Activated CD8-positive, alpha-beta memory T cell treated with anti-CD3 and anti-CD28 coated beads for 36 hours (primary cell): ENCODE data around the gene KCNQ5. TPM values are rescaled to one million over a fixed set of nuclear protein-coding genes. Genes with fewer than 3 reads are reported as not detected.
"Not testable (repeated sequence)": the region's sequence is repeated elsewhere in the genome, so short reads cannot be mapped to it uniquely, and the experiment has no call there.

Experiments used
- CTCF ChIA-PET: fragments of 350-600 bp; sonication (Branson Sonifier 250); formaldehyde crosslinking; loops from one replicate; lab custom pipeline; 2021; ENCODE audit warnings: antibody characterized with exemption; lab: Charles Lee
- POLR2A ChIA-PET: fragments of 350-600 bp; sonication (Branson Sonifier 250); formaldehyde crosslinking; loops from one replicate; lab custom pipeline; 2021; ENCODE audit warnings: antibody characterized with exemption; lab: Charles Lee
- total RNA-seq, 2 experiments: library from RNA; stranded (reverse); gene quantifications; one replicate each; pipeline ENCODE4 v1.2.3, GENCODE V29; 2021

The KCNQ5 gene
- total RNA-seq, 2 experiments from 2014 or later, result 12.3 TPM

DNA sequence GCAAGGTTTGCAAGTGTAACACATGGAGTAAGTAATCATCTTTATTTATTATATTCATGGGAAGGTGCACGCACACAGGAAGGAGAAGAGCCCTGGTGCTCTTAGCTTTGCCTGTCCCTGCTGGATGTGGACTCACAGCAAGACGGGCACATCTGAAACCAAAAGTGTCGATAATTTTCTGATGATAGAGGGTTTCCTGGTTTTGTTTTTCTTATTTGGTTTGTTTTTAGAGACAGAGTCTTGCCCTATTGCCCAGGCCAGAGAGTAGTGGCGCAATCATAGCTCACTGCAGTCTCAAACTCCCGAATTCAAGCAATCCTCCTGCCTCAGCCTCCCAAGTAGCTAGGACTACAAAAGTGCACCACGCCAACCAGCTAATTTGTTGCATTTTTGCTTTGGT lies 611.2 kb downstream of the KCNQ5 start:
- ChIA-PET POLR2A (no interaction called here), CTCF (no interaction called here)

DNA sequence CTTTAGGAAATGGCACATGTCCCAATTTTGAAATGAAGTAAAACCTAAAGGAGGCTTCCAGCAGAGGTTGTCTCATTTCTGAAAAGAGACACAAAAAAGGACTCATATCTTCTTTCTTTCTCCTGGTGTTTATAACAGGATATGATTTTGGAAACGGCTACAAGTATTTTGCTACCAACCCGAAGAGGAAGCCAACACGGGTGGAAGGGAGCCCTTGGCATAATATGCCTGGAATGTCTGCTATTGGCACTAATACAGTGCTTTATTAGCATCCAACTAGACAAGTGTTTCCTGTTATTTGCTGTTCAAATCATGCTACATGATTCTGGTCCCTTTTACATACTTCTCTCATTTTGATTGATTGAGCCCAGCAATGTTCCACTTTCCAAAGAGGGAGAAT lies 612.1 kb downstream of the KCNQ5 start:
- CTCF ChIA-PET, POLR2A ChIA-PET: not testable (repeated sequence)

DNA sequence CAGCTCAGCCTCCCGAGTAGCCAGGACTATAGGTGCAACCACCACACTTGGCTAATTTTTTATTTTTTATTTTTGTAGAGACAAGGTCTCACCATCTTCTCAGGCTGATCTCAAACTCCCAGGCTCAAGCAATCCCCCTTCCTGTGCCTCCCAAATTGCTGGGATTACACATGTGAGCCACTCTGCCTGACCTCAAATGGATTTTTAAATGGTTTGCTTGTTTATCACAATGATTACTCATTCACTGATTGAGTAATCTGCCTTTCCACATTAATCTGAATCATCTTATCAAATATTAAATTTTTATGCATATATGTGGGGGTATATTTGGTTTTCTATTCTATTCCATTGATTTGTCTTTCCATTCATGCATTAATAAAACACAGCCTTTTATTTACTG lies 612.9 kb downstream of the KCNQ5 start:
- ChIA-PET CTCF (no interaction called here), POLR2A (no interaction called here)

DNA sequence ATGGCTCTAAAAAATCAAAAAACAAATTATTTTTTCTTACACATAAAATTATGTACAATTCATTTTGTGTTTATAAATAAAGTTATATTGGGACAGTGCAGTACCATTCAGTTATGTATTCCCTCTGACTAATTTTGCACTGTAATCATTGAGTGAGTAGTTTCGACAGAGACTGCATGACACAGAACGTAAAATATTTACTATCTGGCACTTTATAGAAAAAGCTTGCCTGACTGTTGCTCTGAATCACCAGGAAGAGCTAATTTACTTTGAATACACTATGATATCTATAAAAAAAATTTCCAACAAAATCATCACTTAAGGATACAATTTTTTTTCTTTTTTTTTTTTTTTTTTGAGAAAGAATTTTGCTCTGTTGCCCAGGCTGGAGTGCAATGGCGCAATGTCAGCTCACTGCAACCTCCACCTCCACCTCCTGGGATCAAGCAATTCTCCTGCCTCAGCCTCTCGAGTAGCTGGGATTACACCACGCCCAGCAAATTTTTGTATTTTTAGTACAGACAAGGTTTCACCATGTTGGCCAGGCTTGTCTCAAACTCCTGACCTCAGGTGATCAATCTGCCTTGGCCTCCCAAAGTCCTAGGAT lies 614.4 kb downstream of the KCNQ5 start:
- CTCF ChIA-PET, result interaction anchor here (0.7 to 1.1 kb wide), 3 partner anchors 50 to 823 kb away, joined by 3 to 5 read pairs (median 3); no protein-coding TSS in a partner anchor
- POLR2A ChIA-PET, result no interaction called here

DNA sequence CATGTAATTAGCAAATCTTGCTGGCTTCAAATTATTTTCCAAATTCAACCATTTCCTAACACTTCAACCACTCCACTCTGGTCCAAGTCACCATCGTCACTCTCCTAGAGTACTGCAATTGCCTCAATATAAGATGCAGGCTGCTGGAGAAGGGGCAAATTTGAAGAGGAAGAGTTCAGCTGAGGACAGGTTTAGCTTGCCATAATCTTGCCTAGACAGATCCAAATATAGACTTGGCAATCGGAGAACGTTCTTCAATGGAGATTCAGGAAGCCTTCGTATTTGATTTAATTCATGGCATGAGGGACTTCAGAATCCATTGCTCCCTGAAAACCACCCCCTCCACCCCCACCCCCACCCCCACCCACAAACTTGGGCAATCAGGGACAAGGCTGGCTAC lies 618.9 kb downstream of the KCNQ5 start:
- CTCF ChIA-PET, result no interaction called here

DNA sequence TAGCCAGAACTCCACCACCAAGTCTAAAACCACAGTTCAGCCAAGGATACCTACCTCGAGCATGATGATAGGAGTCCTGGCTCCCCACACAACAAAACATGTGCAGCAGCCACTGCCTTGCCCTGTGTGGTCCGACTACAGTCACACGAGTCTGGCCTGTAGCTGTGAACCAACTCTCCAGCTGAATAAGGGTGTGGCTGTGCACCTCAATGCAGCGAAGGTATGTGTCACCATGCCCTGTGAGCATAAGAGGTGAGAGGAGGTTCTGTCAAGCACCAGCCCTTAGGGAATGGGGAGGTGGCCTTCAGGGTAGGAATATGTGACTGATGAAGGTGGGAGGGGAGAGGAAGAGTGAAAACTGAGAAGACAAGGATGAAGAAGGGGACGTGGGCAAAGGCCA lies 620.1 kb downstream of the KCNQ5 start:
- ChIA-PET CTCF (no interaction called here), POLR2A (no interaction called here)

More for the DNA sequence above, 618.9 kb downstream of the KCNQ5 start:
- POLR2A ChIA-PET, result no interaction called here
